Heart right ventricle (tissue), 16 donors: ENCODE measurements around the gene ARHGAP22. TPM values are rescaled to one million over a fixed set of nuclear protein-coding genes. Genes with fewer than 3 reads are reported as not detected.
A peak's percentile ranks its signal among the peaks of the same experiment; 100 is the strongest.

ENCODE experiments used
- ATAC-seq, 8 donors: fragments of 200-7000 bp; cut with Tn5 transposase; one replicate each; pipeline ENCODE4 v1.9.1; 2020; ENCODE audit warnings: mild to moderate bottlenecking in 8 of 8, moderate library complexity in 8 of 8, moderate number of reproducible peaks in 1 of 8
- DNase-seq, 2 donors: peaks; one replicate each; pipeline ENCODE4 v3.0.0-alpha.2; 2020
- H3K27ac ChIP-seq, 10 donors: fragments of 200-600 bp; sonication (generic) in 2 of 10; one replicate each; pipeline versions ENCODE4 v1.5.0 to v1.8.0; 2020 to 2022; ENCODE audit warnings: mild to moderate bottlenecking in 3 of 10
- H3K27me3 ChIP-seq, 7 donors: fragments of 200-600 bp; one replicate each; pipeline ENCODE4 v1.8.0; 2021 to 2022; ENCODE audit warnings: mild to moderate bottlenecking in 2 of 7
- H3K36me3 ChIP-seq, 9 donors: fragments of 200-600 bp; sonication (generic) in 1 of 9; one replicate each; pipeline versions ENCODE4 v1.5.0 to v1.8.0; 2020 to 2022; ENCODE audit warnings: mild to moderate bottlenecking in 2 of 9
- H3K4me1 ChIP-seq, 9 donors: fragments of 200-600 bp; sonication (generic) in 1 of 9; one replicate each; pipeline versions ENCODE4 v1.5.0 to v1.8.0; 2020 to 2022; ENCODE audit warnings: mild to moderate bottlenecking in 4 of 9
- H3K4me3 ChIP-seq, 10 donors: fragments of 200-600 bp; sonication (generic) in 2 of 10; one replicate each; pipeline versions ENCODE4 v1.5.0 to v1.8.0; 2020 to 2022; ENCODE audit warnings: mild to moderate bottlenecking in 7 of 10, moderate library complexity in 2 of 10
- H3K9me3 ChIP-seq, 11 donors: fragments of 200-600 bp in 10 of 11; sonication (generic) in 2 of 11; one replicate each; pipeline versions ENCODE4 v1.5.0 to v1.8.0; 2013 to 2022; ENCODE audit warnings: mild to moderate bottlenecking in 2 of 11, control low read depth in 1 of 11, moderate library complexity in 1 of 11
- WGBS, 2 donors: extraction: QIAGEN DNeasy Blood & Tissue Kit; methylation state at CpG; one replicate each; pipeline ENCODE4 v1.1.7; 2013; ENCODE audit warnings: inconsistent platforms in 1 of 2; 5-methylcytosine and 5-hydroxymethylcytosine counted together
- intact Hi-C, 10 donors: fragments of 100-400 bp; cut with DNase I; formaldehyde crosslinking; loops; one replicate each; pipeline versions ENCODE4 v1.11.1 to v1.14.2; 2022
- polyA plus RNA-seq, 2 donors: library from polyadenylated mRNA; stranded (reverse); fragments of 200-250 nt; gene quantifications; one replicate each; pipeline ENCODE4 v1.2.3, GENCODE V29; 2013
- total RNA-seq, 10 donors: library from RNA; stranded (reverse); fragmentation: NEBNext Ultra II Directional in 3 of 10; extraction: Animal tissue kit (Norgen Biotek cat#: 25700) in 3 of 10; gene quantifications; one replicate each; pipeline versions ENCODE4 v1.2.1 to v1.2.4, GENCODE V29; 2021 to 2023
- TF ChIP-seq, protein P1 (sequence below), 9 donors: fragments of 200-600 bp; sonication (generic) in 2 of 9; IDR thresholded peaks; one replicate each; pipeline versions ENCODE4 v1.5.0 to v1.8.0; 2021 to 2022; ENCODE audit warnings: antibody characterized with exemption in 9 of 9, mild to moderate bottlenecking in 5 of 9, moderate library complexity in 1 of 9
- donor health status: Arrhythmogenic right ventricular cardiomyopathy.
- donor health status: ischemic (EF 13 %, LVEDD 7.1; RV severe dilation, severe dysfunction).
- donor health status: healthy with polysubstance abuse.
- donor health status: DM: no; HTN: yes; CAD: no.
- donor health status: DM: no; HTN: no; CAD: no.
- donor health status: ischemic (EF 25% LVEDD 6.9; RV normal size, moderate dysfunction).
- donor health status: ischemic (EF 25% LVEDD 5.7; RV mildly dilated, moderate dysfunction).
- donor health status: healthy.
- donor health status: DM: yes; HTN: yes; CAD: no.
- donor health status: Ischemic cardiomyopathy.
- donor health status: ischemic (EF 35%, LVEDD 5.7; RV mildly dilated, moderate dysfunction).
- donor health status: nonischemic (EF 11% LVEDD 7.7; RV severe dilation, severe dysfunction).
- donor health status: DM: yes; HTN: yes; CAD: no.
- donor health status: PGD.
- donor health status: ischemic (EF 29% LVEDD 5.4; RV normal size, mild dysfunction).
- donor health status: nonischemic (EF 23%, LVEDD 6.1; RV moderate dilation, normal function).

ARHGAP22 gene
- total and polyA plus RNA-seq, 12 donors, result 1.5 to 9.3 (median 2.8) TPM

DNA sequence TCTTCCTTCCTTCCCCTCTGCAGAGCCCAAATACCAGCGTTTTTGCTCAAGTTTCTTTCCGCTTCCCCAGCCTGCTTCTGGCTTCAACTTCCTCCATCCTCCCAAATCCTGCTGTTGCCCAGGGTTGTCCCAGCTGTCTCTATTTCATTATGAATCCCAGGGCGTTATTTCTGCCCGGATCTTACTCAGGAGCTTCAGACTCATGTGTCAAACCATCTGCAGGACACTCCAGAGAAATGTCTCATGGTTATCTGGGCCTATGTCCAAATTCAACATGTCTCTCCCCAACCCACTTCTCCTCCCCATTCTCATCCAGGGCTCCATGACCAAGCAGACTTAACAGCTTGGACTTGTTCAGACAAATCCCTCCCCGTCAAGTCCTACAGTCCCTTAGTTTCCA lies 15.6 kb downstream of the ARHGAP22 start:
- DNase-seq (peak in 1 of 2 donors; percentile 38), ATAC-seq (peak; percentile 48 to 92 (median 83))
- peaks cover 0 to 33% (median 18%) of the 10 kb centered on the region in 9 donors for H3K4me1 ChIP-seq
- no peak overlapping the region for H3K4me3 ChIP-seq
- no peaks in the 10 kb centered on the region for H3K36me3 ChIP-seq
- peaks cover 0 to 6% (median 0%) of the 10 kb centered on the region in 11 donors for H3K9me3 ChIP-seq
- intact Hi-C loops, result no loop called here
- H3K27ac ChIP-seq, result peak overlapping the region in 8 of 10 donors; percentile 40 to 76 (median 66)
- TF ChIP-seq, protein P1, sequence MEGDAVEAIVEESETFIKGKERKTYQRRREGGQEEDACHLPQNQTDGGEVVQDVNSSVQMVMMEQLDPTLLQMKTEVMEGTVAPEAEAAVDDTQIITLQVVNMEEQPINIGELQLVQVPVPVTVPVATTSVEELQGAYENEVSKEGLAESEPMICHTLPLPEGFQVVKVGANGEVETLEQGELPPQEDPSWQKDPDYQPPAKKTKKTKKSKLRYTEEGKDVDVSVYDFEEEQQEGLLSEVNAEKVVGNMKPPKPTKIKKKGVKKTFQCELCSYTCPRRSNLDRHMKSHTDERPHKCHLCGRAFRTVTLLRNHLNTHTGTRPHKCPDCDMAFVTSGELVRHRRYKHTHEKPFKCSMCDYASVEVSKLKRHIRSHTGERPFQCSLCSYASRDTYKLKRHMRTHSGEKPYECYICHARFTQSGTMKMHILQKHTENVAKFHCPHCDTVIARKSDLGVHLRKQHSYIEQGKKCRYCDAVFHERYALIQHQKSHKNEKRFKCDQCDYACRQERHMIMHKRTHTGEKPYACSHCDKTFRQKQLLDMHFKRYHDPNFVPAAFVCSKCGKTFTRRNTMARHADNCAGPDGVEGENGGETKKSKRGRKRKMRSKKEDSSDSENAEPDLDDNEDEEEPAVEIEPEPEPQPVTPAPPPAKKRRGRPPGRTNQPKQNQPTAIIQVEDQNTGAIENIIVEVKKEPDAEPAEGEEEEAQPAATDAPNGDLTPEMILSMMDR (IDR thresholded peaks at IDR 0.05), result no peak
- peaks cover 0 to 6% (median 0%) of the 10 kb centered on the region in 7 donors for H3K27me3 ChIP-seq
- 56 to 69% methylated on average over 5 of the region's 5 CpGs for WGBS, 2 donors

DNA sequence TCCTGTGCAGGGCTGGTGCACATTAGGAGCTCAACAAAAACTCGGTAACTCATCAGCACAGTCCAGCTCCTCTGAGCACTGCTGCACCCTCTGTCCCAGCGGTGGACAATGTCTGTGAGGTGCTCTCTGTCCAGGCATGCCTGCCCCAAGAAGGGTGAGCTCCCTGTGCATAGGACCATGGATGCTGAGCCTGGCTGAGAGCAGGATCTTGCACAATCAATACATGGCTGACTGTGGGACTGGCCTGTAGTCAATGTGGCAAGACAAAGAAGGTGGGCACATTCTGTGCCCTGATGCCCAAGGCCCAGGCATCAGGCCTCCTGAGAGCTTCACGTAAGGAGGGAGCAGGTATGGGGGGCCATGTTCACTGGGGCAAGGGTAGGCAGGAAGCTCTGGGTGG lies 17.1 kb downstream of the ARHGAP22 start:
- intact Hi-C loops, result no loop called here
- DNase-seq (no peak), ATAC-seq (no peak)
- Histone ChIP-seq H3K36me3 (peaks cover 0 to 4% (median 0%) of the 10 kb centered on the region in 9 donors), H3K27ac (no peak overlapping the region), H3K4me1 (peaks cover 0 to 29% (median 16%) of the 10 kb centered on the region in 9 donors), H3K27me3 (no peaks in the 10 kb centered on the region), H3K4me3 (no peak overlapping the region), H3K9me3 (peaks cover 0 to 6% (median 0%) of the 10 kb centered on the region in 11 donors)
- WGBS, 2 donors, result 92 to 95% methylated on average over 3 of the region's 3 CpGs
- TF ChIP-seq, protein P1 (IDR thresholded peaks at IDR 0.05), result no peak

GRCh38 chr10:48587101-48587500 lies 17.8 kb downstream of the ARHGAP22 start:
- H3K4me1 ChIP-seq, result peaks cover 0 to 29% (median 16%) of the 10 kb centered on the region in 9 donors
- WGBS, 2 donors, result 35 to 46% methylated on average over 2 of the region's 2 CpGs
- DNase-seq (no peak), ATAC-seq (no peak)
- no peak overlapping the region for H3K27ac ChIP-seq
- peaks cover 0 to 9% (median 0%) of the 10 kb centered on the region in 9 donors for H3K36me3 ChIP-seq
- H3K27me3 ChIP-seq, result no peaks in the 10 kb centered on the region
- intact Hi-C loops, result no loop called here
- no peak overlapping the region for H3K4me3 ChIP-seq
- TF ChIP-seq, protein P1 (IDR thresholded peaks at IDR 0.05), result no peak
- peaks cover 0 to 6% (median 0%) of the 10 kb centered on the region in 11 donors for H3K9me3 ChIP-seq

DNA sequence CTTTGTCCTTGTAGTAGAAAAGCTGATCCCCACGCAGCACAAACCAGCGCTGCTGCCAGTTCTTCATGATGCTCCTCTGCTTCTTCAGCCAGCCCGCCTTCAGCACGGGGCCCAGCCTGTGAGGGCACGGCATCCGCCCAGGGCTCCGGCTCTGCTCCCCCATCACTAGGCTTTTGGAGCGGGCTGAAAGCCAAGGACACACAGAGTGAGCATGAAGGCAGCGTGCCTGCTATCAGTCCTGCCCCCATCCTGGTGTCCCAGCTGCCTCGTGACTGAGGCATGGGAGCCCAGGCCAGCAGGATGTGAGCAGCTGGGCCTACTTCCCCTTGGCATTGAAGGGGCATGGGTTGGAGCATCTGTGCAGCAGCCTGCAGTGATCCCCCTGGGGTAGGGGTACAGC lies 21.9 kb downstream of the ARHGAP22 start:
- peaks cover 0 to 6% (median 0%) of the 10 kb centered on the region in 11 donors for H3K9me3 ChIP-seq
- H3K4me3 ChIP-seq, result no peak overlapping the region
- H3K4me1 ChIP-seq, result peaks cover 0 to 25% (median 21%) of the 10 kb centered on the region in 9 donors
- no peaks in the 10 kb centered on the region for H3K27me3 ChIP-seq
- 86 to 89% methylated on average over 10 of the region's 10 CpGs for WGBS, 2 donors
- intact Hi-C loops, result no loop called here
- DNase-seq (peak in 1 of 2 donors; percentile 27), ATAC-seq (peak in 4 of 8 donors; percentile 23 to 44 (median 30))
- no peak overlapping the region for H3K27ac ChIP-seq
- TF ChIP-seq, protein P1 (IDR thresholded peaks at IDR 0.05), result no peak
- peaks cover 0 to 10% (median 0%) of the 10 kb centered on the region in 9 donors for H3K36me3 ChIP-seq
